Large intestine (tissue), 3 donors: ENCODE measurements around the gene SPINK4. TPM values are rescaled to one million over a fixed set of nuclear protein-coding genes. Genes with fewer than 3 reads are reported as not detected.
A peak's percentile ranks its signal among the peaks of the same experiment; 100 is the strongest.

Source experiments
- DNase-seq, 2 donors: peaks; one replicate each; pipeline versions ENCODE4 v3.0.0 to v3.0.0-alpha.2; 2013
- H3K27ac ChIP-seq: one replicate; pipeline ENCODE4 v1.5.1; 2013; ENCODE audit warnings: low read length
- H3K27me3 ChIP-seq: 2 replicates; pipeline ENCODE4 v1.6.1; 2013; ENCODE audit warnings: low read length; ENCODE audit not compliant: control insufficient read depth, insufficient read depth
- H3K36me3 ChIP-seq: 2 replicates; pipeline ENCODE4 v1.6.1; 2013; ENCODE audit warnings: low read length; ENCODE audit not compliant: control insufficient read depth, insufficient read depth
- H3K4me1 ChIP-seq: one replicate; pipeline ENCODE4 v1.6.1; 2013; ENCODE audit warnings: low read length; ENCODE audit not compliant: control insufficient read depth, insufficient read depth
- H3K4me3 ChIP-seq: one replicate; pipeline ENCODE4 v1.5.1; 2013; ENCODE audit warnings: low read length
- H3K9me3 ChIP-seq: one replicate; pipeline ENCODE4 v1.6.1; 2013; ENCODE audit warnings: mild to moderate bottlenecking, low read depth, low read length, moderate library complexity; ENCODE audit not compliant: control insufficient read depth
- WGBS: methylation state at CpG from one replicate; pipeline ENCODE4 v1.1.5; 2013; ENCODE audit warnings: low lambda C conversion rate; ENCODE audit not compliant: insufficient coverage; 5-methylcytosine and 5-hydroxymethylcytosine counted together
- polyA plus RNA-seq: library from polyadenylated mRNA; unstranded; fragments of 120-200 nt; gene quantifications from one replicate; pipeline ENCODE4 v1.2.1, GENCODE V29; 2013

The SPINK4 gene
- polyA plus RNA-seq, 1 donor: 82.4 TPM

DNA sequence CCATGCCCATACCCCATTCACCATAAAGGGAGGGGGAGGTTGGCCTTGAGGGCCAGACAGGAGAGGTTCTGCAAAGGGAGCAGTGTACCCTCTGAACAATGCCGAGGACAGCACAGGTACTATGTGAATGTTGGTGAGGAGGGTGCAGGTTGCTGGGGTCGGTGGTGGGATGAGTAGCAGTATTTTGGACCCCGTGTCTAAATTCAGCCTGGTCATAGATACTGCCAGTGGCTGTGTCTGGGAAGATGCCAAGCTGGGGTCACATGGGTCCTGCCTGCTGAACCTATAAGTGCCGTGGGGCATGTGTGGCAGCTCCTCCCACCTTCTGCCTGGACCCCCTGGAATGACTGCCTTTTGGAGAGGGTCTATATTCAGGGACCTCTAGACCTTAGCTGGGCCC, 11.4 kb upstream of the SPINK4 start:
- peaks cover 9% of the 10 kb centered on the region for H3K4me1 ChIP-seq
- H3K9me3 ChIP-seq: no peaks in the 10 kb centered on the region
- H3K36me3 ChIP-seq: no peaks in the 10 kb centered on the region
- H3K27ac ChIP-seq: no peak overlapping the region
- DNase-seq: no peak
- peaks cover 3% of the 10 kb centered on the region for H3K27me3 ChIP-seq
- WGBS: no CpG with 5 or more reads among the region's 4 CpGs
- no peak overlapping the region for H3K4me3 ChIP-seq

DNA sequence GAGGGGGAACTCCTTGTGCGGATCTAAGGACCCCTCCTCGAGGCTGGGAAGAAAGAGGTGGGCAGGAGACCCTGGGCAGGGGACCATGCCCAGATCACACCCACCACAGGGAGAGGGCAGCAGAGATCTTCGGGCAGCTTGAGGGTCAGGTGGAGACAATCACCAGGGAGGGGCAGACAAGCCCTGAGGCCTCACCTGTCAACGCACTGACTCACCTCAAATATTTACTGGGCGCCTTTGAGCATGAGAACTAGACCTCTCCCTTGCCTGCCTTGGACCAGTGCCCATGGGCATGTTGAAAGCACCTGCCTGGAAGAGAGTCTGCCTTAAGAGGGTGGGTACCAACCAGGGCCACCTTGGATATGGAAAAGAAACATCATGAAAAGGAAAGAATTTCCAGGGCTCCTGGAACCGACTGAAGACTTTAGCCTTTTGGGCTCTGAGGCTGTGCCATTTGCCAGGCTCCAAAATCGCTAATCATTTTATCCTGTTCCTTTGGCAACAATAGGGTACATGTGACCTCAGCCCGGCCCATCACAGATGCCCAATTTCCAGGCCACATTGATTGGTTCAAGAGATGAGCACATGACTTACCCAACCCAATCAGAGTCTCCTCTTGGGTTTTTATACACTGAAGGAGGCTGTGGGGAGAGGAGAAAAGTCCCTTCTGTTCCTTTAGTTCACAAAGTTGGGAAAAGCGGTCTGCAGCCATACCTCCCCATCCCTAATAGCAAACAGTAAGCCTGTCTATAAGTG, 10.4 kb upstream of the SPINK4 start:
- no CpG with 5 or more reads among the region's 9 CpGs for WGBS
- H3K4me3 ChIP-seq: no peak overlapping the region
- H3K27ac ChIP-seq: peak overlapping the region; percentile 34
- peaks cover 18% of the 10 kb centered on the region for H3K4me1 ChIP-seq
- no peaks in the 10 kb centered on the region for H3K36me3 ChIP-seq
- peak; percentile 80 to 81 for DNase-seq
- no peaks in the 10 kb centered on the region for H3K9me3 ChIP-seq
- H3K27me3 ChIP-seq: no peaks in the 10 kb centered on the region

DNA sequence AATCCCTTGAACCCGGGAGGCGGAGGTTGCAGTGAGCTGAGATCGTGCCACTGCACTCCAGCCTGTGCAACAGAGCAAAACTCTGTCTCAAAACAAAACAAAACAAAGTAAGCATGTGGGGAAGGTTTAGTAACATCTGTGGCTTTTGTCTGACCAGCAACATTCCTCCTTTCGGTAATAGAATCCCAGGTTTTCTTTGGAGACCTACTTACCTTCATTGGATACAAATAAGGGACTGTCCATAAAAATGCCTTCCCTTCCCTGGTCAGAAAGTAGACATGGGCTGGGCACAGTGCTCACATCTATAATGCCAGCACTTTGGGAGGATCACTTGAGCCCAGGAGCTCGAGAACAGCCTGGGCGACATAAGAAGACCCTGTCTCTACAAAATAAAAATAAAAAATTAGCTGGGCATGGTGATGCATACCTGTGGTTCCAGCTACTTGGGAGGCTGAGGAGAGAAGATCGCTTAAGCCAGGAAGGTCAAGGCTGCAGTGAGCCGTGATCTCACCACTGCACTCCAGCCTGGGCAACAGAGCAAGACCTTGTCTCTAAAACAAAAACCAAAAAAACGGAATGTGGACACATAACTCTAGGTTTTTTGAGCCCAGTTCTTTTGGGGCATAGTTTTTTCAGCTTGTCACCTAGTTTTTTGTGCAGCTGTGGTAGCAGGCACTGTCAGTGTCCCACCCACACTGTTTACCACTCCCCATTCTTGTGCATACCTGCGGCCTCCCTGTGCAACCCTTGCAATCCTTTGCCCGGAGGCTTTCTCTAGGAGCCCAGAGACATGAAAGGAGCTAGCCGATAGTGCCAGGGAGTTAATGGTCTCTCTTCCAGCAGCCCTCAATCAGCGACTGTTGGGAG, 9.0 kb upstream of the SPINK4 start:
- H3K36me3 ChIP-seq: no peaks in the 10 kb centered on the region
- peaks cover 19% of the 10 kb centered on the region for H3K4me1 ChIP-seq
- WGBS: no CpG with 5 or more reads among the region's 13 CpGs
- H3K27me3 ChIP-seq: no peaks in the 10 kb centered on the region
- no peaks in the 10 kb centered on the region for H3K9me3 ChIP-seq
- H3K4me3 ChIP-seq: no peak overlapping the region
- no peak for DNase-seq
- H3K27ac ChIP-seq: no peak overlapping the region

DNA sequence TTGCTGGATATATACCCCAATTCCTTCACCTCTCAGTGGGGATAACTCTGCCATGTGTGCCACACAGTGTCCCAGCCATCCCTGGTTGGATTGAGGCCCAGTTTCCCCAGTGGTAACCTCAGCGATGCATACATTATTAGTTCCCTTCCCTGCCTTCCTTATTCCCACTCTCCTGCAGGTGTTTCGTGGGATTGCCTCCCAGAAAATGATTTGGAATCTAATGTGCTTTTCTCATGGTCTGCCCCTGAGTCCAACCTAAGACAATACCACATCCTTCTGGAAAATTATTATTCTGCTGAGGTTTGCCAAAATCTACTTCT, 8.4 kb upstream of the SPINK4 start:
- Histone ChIP-seq H3K9me3 (no peaks in the 10 kb centered on the region), H3K27ac (no peak overlapping the region), H3K4me1 (peaks cover 19% of the 10 kb centered on the region), H3K4me3 (no peak overlapping the region), H3K27me3 (no peaks in the 10 kb centered on the region), H3K36me3 (no peaks in the 10 kb centered on the region)
- no CpG with 5 or more reads among the region's 2 CpGs for WGBS
- no peak for DNase-seq

DNA sequence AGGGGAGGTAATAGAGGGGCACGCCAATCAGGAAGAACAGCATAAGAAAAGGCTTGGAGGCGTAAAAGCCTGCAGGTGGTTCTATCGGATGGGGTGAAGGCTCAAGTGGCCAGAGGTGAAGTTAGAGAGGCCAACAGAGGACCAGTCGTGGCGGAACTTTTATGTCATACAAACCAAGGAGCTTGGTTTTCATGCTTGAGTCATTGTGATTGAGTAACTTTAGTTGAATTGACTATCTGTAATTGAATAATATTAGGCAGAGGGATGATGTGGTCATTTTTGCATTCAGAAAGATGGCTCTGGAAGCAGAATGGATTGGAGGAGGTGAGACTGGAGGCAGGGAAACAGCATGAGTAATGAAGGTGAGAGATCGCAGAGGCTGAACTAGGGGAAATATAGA, 7.2 kb upstream of the SPINK4 start:
- Histone ChIP-seq H3K4me3 (no peak overlapping the region), H3K9me3 (no peaks in the 10 kb centered on the region), H3K27ac (no peak overlapping the region), H3K27me3 (no peaks in the 10 kb centered on the region), H3K36me3 (no peaks in the 10 kb centered on the region), H3K4me1 (peaks cover 19% of the 10 kb centered on the region)
- WGBS: 100% methylated on average over 2 of the region's 6 CpGs
- no peak for DNase-seq

DNA sequence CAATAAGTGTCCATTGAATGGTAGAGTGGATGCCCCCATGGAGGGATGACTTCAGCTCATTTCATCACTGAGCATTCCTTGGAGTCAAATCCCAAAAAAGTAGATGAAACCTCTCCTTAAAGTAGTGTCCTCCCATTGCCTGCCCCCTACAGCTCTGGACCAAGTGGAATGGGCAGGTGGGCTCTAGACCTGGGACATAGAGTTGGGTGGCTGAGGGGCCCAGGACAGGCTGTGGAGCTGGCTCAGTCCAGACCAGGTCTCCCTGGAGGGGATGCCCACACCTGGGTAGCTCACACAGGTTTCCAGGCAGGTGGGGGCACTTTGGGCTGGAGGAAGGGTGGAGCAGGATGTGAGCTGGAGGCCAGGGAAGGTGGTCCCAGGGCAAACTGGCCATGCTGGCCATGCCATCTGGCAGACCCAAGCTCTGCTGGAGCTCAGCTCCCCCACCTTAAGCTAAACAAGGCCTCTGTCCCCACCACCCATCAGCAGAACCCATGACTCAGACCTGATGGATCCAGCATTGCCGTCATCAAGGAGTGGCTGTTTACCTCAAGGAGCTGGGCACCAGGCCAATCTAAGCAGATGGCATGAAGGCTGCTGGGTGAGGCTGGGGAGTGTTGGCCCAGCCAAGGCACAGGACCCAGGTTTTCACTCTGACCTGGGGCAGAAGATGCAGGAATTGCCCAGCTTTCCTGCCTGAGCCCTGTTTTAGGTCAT, 6.2 kb upstream of the SPINK4 start:
- peak overlapping the region; percentile 6 for H3K27ac ChIP-seq
- WGBS: 40% methylated on average over 1 of the region's 1 CpG

DNA sequence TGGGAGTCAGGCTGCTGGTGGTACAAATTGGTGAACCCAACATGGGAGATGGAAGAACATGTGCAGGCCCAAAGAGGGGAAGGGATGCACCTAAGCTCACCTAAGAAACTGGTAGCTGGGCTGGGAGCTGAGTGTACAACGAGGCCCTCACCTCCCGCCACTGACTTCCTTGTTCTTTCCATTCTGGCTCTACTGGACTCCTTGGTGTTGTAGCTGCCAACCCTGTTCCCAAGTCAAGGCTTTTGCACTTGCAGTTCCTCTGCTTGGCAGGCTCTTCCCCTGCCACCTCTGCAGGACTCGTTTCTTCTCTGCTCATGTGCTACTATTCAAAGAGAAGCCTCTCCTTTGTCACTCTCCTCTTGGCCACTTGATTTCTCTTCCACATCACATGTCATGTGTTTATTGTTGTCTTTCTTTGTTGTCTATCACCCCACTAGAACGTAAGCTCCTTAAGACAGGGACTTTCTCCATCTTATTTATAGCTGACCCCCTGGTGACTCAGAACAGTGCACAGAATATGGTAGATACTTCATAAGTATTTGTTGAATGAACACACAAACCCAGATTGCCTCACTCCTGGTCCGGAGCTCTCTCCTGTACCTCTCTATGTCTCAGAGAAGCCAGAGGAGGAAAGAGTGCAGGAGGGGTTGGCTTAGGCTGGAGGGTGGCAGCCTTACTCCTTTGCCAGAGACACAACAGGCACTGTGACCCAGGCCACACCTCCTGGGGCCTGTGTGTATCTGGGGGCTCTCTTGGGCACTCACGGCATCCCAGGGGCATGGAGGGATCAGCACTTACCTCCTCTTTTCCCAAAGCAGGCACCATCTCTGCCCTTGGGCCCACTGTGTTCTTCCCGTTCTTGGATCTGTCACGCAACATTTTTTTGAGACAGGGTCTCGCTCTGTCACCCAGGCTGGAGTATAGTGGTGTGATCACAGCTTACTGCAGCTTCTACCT, 5.2 kb upstream of the SPINK4 start:
- WGBS: 78% methylated on average over 2 of the region's 9 CpGs
- Histone ChIP-seq H3K27ac (no peak overlapping the region), H3K27me3 (no peaks in the 10 kb centered on the region), H3K9me3 (no peaks in the 10 kb centered on the region), H3K4me1 (peaks cover 21% of the 10 kb centered on the region), H3K36me3 (no peaks in the 10 kb centered on the region), H3K4me3 (no peak overlapping the region)
- DNase-seq: no peak

More for the DNA sequence above, 6.2 kb upstream of the SPINK4 start:
- Histone ChIP-seq H3K27me3 (no peaks in the 10 kb centered on the region), H3K4me3 (no peak overlapping the region), H3K4me1 (peaks cover 19% of the 10 kb centered on the region), H3K36me3 (no peaks in the 10 kb centered on the region), H3K9me3 (no peaks in the 10 kb centered on the region)
- DNase-seq: peak; percentile 66 to 85

DNA sequence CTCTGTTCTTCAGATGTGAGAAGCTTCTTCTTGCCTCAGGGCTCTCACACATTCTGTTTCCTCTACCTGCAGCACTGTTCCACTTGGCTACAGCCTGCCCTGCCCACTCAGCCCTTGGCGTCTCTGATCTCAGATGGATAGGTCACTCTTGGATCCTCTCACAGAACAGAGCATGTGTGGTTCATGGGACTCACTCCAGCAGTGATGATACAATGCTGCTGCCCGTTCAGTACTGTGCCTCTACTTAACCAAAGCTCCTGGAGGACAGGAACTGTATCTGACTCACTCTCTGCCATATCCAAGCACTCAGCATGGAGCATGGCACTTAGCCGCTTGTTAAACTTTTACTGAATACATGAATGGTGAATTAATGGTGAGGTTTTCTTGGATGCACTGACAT, 3.4 kb upstream of the SPINK4 start:
- no CpG with 5 or more reads among the region's 3 CpGs for WGBS
- H3K36me3 ChIP-seq: no peaks in the 10 kb centered on the region

DNA sequence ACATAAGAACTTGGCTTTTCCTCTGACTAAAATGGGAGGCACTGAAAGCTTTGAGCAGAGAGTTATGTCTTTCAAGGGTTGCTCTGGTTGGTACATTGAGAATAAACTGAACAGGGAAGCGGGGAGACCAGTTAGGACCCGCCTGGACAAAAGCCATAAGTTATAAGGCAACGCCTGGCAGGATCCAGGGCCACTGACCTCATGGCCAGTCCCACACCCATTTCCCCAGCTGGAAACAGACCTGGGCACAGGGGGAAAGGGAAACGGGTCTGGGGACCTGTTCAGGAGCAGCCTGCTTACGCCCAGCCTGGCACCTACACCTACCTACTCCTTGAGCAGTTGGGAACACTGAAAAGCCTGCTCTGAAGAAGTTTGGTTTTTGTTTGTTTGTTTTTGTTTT, 1.3 kb downstream of the SPINK4 start:
- WGBS: no CpG with 5 or more reads among the region's 5 CpGs
- H3K27ac ChIP-seq: no peak overlapping the region
- DNase-seq: no peak
- peak overlapping the region; percentile 8 for H3K4me3 ChIP-seq
- peaks cover 13% of the 10 kb centered on the region for H3K4me1 ChIP-seq
- H3K36me3 ChIP-seq: no peaks in the 10 kb centered on the region
- no peaks in the 10 kb centered on the region for H3K9me3 ChIP-seq
- H3K27me3 ChIP-seq: no peaks in the 10 kb centered on the region

More for the DNA sequence above, 3.4 kb upstream of the SPINK4 start:
- no peaks in the 10 kb centered on the region for H3K27me3 ChIP-seq
- no peak overlapping the region for H3K27ac ChIP-seq
- DNase-seq: no peak
- H3K9me3 ChIP-seq: no peaks in the 10 kb centered on the region
- no peak overlapping the region for H3K4me3 ChIP-seq
- peaks cover 23% of the 10 kb centered on the region for H3K4me1 ChIP-seq
